Neural crest cell (in vitro differentiated cells): Measurements from ENCODE around the gene DCXR. TPM values are rescaled to one million over a fixed set of nuclear protein-coding genes. Genes with fewer than 3 reads are reported as not detected.
"Not testable (repeated sequence)": the region's sequence is repeated elsewhere in the genome, so short reads cannot be mapped to it uniquely, and the experiment has no call there.

Experiments
- DNase-seq: peaks from one replicate; pipeline ENCODE4 v3.0.0; 2021; ENCODE audit warnings: low read depth, mixed read lengths, low spot score
- H3K27ac Mint-ChIP-seq: one replicate; pipeline ENCODE4 v1.8.0; 2021; ENCODE audit warnings: mild to moderate bottlenecking, mixed read lengths; ENCODE audit not compliant: unreplicated experiment
- H3K27me3 Mint-ChIP-seq: 2 replicates; pipeline ENCODE4 v1.8.0; 2021; ENCODE audit warnings: low read depth, mild to moderate bottlenecking, mixed read lengths
- H3K36me3 Mint-ChIP-seq: 2 replicates; pipeline ENCODE4 v1.8.0; 2021; ENCODE audit warnings: low read depth, mild to moderate bottlenecking, mixed read lengths
- H3K4me1 Mint-ChIP-seq: 2 replicates; pipeline ENCODE4 v1.8.0; 2021; ENCODE audit warnings: mixed read lengths
- H3K4me3 Mint-ChIP-seq: one replicate; pipeline ENCODE4 v1.8.0; 2021; ENCODE audit warnings: mild to moderate bottlenecking, mixed read lengths
- H3K9me3 Mint-ChIP-seq: 2 replicates; pipeline ENCODE4 v1.8.0; 2021; ENCODE audit warnings: mixed read lengths
- CTCF ChIP-seq: fragments of 200-600 bp; sonication (generic); conservative IDR thresholded peaks from 2 replicates; pipeline ENCODE4 v1.5.0; 2021; ENCODE audit warnings: antibody characterized with exemption, mild to moderate bottlenecking
- total RNA-seq: library from RNA; stranded (reverse); gene quantifications from 2 replicates; pipeline ENCODE4 v1.2.1, GENCODE V29; 2021

The DCXR gene
- total RNA-seq, 1 donor from 2014 or later, result 198 TPM

GRCh38 chr17:82042649-82043048 is 5.2 kb upstream of the DCXR start:
- Mint-ChIP-seq H3K4me3 (no peak overlapping the region), H3K27ac (no peak overlapping the region), H3K4me1 (peaks cover 21% of the 10 kb centered on the region), H3K27me3 (no peaks in the 10 kb centered on the region), H3K36me3 (peaks cover 4% of the 10 kb centered on the region), H3K9me3 (no peaks in the 10 kb centered on the region)
- no peak for DNase-seq
- no peak for TF ChIP-seq CTCF

GRCh38 chr17:82041144-82041814 is 3.8 kb upstream of the DCXR start:
- no peak for TF ChIP-seq CTCF
- H3K27ac Mint-ChIP-seq, result no peak overlapping the region
- H3K27me3 Mint-ChIP-seq, result no peaks in the 10 kb centered on the region
- H3K9me3 Mint-ChIP-seq, result no peaks in the 10 kb centered on the region
- no peak for DNase-seq
- peaks cover 25% of the 10 kb centered on the region for H3K4me1 Mint-ChIP-seq
- H3K36me3 Mint-ChIP-seq, result no peaks in the 10 kb centered on the region
- peak overlapping the region; percentile 48 for H3K4me3 Mint-ChIP-seq

GRCh38 chr17:82039695-82040299 is 2.3 kb upstream of the DCXR start:
- Mint-ChIP-seq H3K4me3 (peak overlapping the region; percentile 71), H3K27me3 (no peaks in the 10 kb centered on the region), H3K9me3 (no peaks in the 10 kb centered on the region), H3K27ac (no peak overlapping the region), H3K36me3 (no peaks in the 10 kb centered on the region), H3K4me1 (peaks cover 33% of the 10 kb centered on the region)
- TF ChIP-seq CTCF, result no peak
- DNase-seq, result no peak

- H3K36me3 Mint-ChIP-seq, DNase-seq, H3K27me3 Mint-ChIP-seq, H3K9me3 Mint-ChIP-seq: not testable (repeated sequence)
- Mint-ChIP-seq H3K27ac (peak overlapping the region; percentile 91), H3K4me3 (peak overlapping the region; percentile 71), H3K4me1 (peaks cover 36% of the 10 kb centered on the region)
Measured at GRCh38 chr17:82038796-82039409, 1.4 kb upstream of the DCXR start.

GRCh38 chr17:82037889-82038195 is 345 bp upstream of the DCXR start:
- H3K27me3 Mint-ChIP-seq, result peaks cover 2% of the 10 kb centered on the region
- no peaks in the 10 kb centered on the region for H3K9me3 Mint-ChIP-seq
- H3K4me3 Mint-ChIP-seq, result peak overlapping the region; percentile 88
- DNase-seq, result no peak
- TF ChIP-seq CTCF, result no peak
- H3K27ac Mint-ChIP-seq, result peak overlapping the region; percentile 98
- H3K4me1 Mint-ChIP-seq, result peaks cover 36% of the 10 kb centered on the region
- H3K36me3 Mint-ChIP-seq, result no peaks in the 10 kb centered on the region

- H3K9me3 Mint-ChIP-seq, result no peaks in the 10 kb centered on the region
- peak overlapping the region; percentile 78 for H3K4me3 Mint-ChIP-seq
- TF ChIP-seq CTCF, result no peak
- peaks cover 36% of the 10 kb centered on the region for H3K4me1 Mint-ChIP-seq
- H3K27ac Mint-ChIP-seq, result no peak overlapping the region
- no peaks in the 10 kb centered on the region for H3K36me3 Mint-ChIP-seq
- peaks cover 3% of the 10 kb centered on the region for H3K27me3 Mint-ChIP-seq
- no peak for DNase-seq
Measured at GRCh38 chr17:82036634-82037091, 834 bp downstream of the DCXR start.
